WTC11 (cell line): Measurements from ENCODE around the gene ACTC1. TPM values are rescaled to one million over a fixed set of nuclear protein-coding genes. Genes with fewer than 3 reads are reported as not detected.

Experiments used
- ATAC-seq: fragments of 200-7000 bp; cut with Tn5 transposase; 2 replicates; pipeline ENCODE4 v1.10.0; 2021; ENCODE audit warnings: mild to moderate bottlenecking, moderate library complexity
- CTCF ChIA-PET: fragments of 300-600 bp; sonication (Branson Sonifier 250); formaldehyde crosslinking; loops from one replicate; lab custom pipeline; 2021; ENCODE audit warnings: antibody characterized with exemption; lab: Charles Lee
- POLR2A ChIA-PET: fragments of 350-600 bp; sonication (Branson Sonifier 250); formaldehyde crosslinking; loops from one replicate; lab custom pipeline; 2021; ENCODE audit warnings: antibody characterized with exemption; lab: Charles Lee
- DNase-seq: peaks from one replicate; pipeline ENCODE4 v3.0.0; 2021; ENCODE audit warnings: low spot score
- H3K27ac Mint-ChIP-seq: 2 replicates; pipeline ENCODE4 v1.8.0; 2021; ENCODE audit warnings: mixed read lengths
- H3K27me3 Mint-ChIP-seq: 2 replicates; pipeline ENCODE4 v1.8.0; 2021; ENCODE audit warnings: low read depth, mild to moderate bottlenecking, moderate library complexity, mixed read lengths
- H3K36me3 Mint-ChIP-seq: 2 replicates; pipeline ENCODE4 v1.8.0; 2021; ENCODE audit warnings: mixed read lengths
- H3K4me1 Mint-ChIP-seq: 2 replicates; pipeline ENCODE4 v1.8.0; 2022; ENCODE audit warnings: mixed read lengths
- H3K4me3 Mint-ChIP-seq: 2 replicates; pipeline ENCODE4 v1.8.0; 2021; ENCODE audit warnings: mild to moderate bottlenecking, moderate library complexity, mixed read lengths
- H3K9me3 Mint-ChIP-seq: 2 replicates; pipeline ENCODE4 v1.8.0; 2021; ENCODE audit warnings: mixed read lengths
- ATF3 ChIP-seq: sonication (generic); formaldehyde crosslinking; conservative IDR thresholded peaks from 2 replicates; pipeline ENCODE4 v1.8.1; 2022; ENCODE audit warnings: mild to moderate bottlenecking, missing genetic modification reagents
- CBFB ChIP-seq: sonication (generic); formaldehyde crosslinking; IDR thresholded peaks from 2 replicates; pipeline ENCODE4 v1.8.1; 2022; ENCODE audit warnings: mild to moderate bottlenecking, low read depth, missing genetic modification reagents
- CREB1 ChIP-seq: sonication (generic); formaldehyde crosslinking; IDR thresholded peaks from 2 replicates; pipeline ENCODE4 v1.8.0; 2023; ENCODE audit warnings: mild to moderate bottlenecking, missing genetic modification reagents
- FOXK1 ChIP-seq: sonication (generic); formaldehyde crosslinking; IDR thresholded peaks from 2 replicates; pipeline ENCODE4 v1.8.0; 2022; ENCODE audit warnings: mild to moderate bottlenecking, moderate library complexity, missing genetic modification reagents
- GRHL2 ChIP-seq: fragments of 250-450 bp; sonication (Bioruptor Pico); IDR thresholded peaks from 2 replicates; pipeline ENCODE4 v1.8.0; 2022; ENCODE audit warnings: mild to moderate bottlenecking, moderate library complexity; ENCODE audit not compliant: insufficient replicate concordance, severe bottlenecking
- HMGA2 ChIP-seq: fragments of 250-450 bp; sonication (Bioruptor Pico); IDR thresholded peaks from 2 replicates; pipeline ENCODE4 v1.4.0; 2021; ENCODE audit warnings: mild to moderate bottlenecking, moderate library complexity
- HMGXB4 ChIP-seq: sonication (generic); formaldehyde crosslinking; IDR thresholded peaks from 2 replicates; pipeline ENCODE4 v1.8.1; 2023; ENCODE audit warnings: mild to moderate bottlenecking, moderate library complexity, missing genetic modification reagents
- KAT7 ChIP-seq: sonication (generic); formaldehyde crosslinking; IDR thresholded peaks from 2 replicates; pipeline ENCODE4 v1.8.1; 2023; ENCODE audit warnings: missing genetic modification reagents, mild to moderate bottlenecking, borderline replicate concordance
- NR2C2 ChIP-seq: sonication (generic); formaldehyde crosslinking; IDR thresholded peaks from 2 replicates; pipeline ENCODE4 v1.8.0; 2022; ENCODE audit warnings: mild to moderate bottlenecking, missing genetic modification reagents
- OVOL2 ChIP-seq: fragments of 250-450 bp; sonication (Bioruptor Pico); IDR thresholded peaks from 2 replicates; pipeline ENCODE4 v1.9.0; 2021; ENCODE audit warnings: mild to moderate bottlenecking, borderline replicate concordance
- TCF7 ChIP-seq: sonication (generic); formaldehyde crosslinking; IDR thresholded peaks from 2 replicates; pipeline ENCODE4 v1.8.0; 2022; ENCODE audit warnings: mild to moderate bottlenecking, low read depth, missing genetic modification reagents, moderate library complexity
- USF2 ChIP-seq: sonication (generic); formaldehyde crosslinking; IDR thresholded peaks from 2 replicates; pipeline ENCODE4 v1.8.1; 2023; ENCODE audit warnings: mild to moderate bottlenecking, missing genetic modification reagents, moderate library complexity
- ZBTB43 ChIP-seq: sonication (generic); formaldehyde crosslinking; IDR thresholded peaks from 2 replicates; pipeline ENCODE4 v1.8.1; 2023; ENCODE audit warnings: mild to moderate bottlenecking, missing genetic modification reagents
- ZNF138 ChIP-seq: sonication (generic); formaldehyde crosslinking; conservative IDR thresholded peaks from 2 replicates; pipeline ENCODE4 v1.8.1; 2022; ENCODE audit warnings: mild to moderate bottlenecking, moderate library complexity, missing genetic modification reagents
- ZNF219 ChIP-seq: sonication (generic); formaldehyde crosslinking; IDR thresholded peaks from 2 replicates; pipeline ENCODE4 v1.8.0; 2023; ENCODE audit warnings: missing genetic modification reagents, mild to moderate bottlenecking, borderline replicate concordance
- ZNF512 ChIP-seq: sonication (generic); formaldehyde crosslinking; IDR thresholded peaks from 2 replicates; pipeline ENCODE4 v1.8.1; 2022; ENCODE audit warnings: missing genetic modification reagents, borderline replicate concordance
- ZNF532 ChIP-seq: fragments of 250-450 bp; sonication (Bioruptor Pico); IDR thresholded peaks from 2 replicates; pipeline ENCODE4 v1.9.0; 2021; ENCODE audit warnings: mild to moderate bottlenecking, borderline replicate concordance
- ZNF671 ChIP-seq: fragments of 250-450 bp; sonication (Bioruptor Pico); IDR thresholded peaks from 2 replicates; pipeline ENCODE4 v1.8.0; 2021; ENCODE audit warnings: mild to moderate bottlenecking
- ZSCAN18 ChIP-seq: fragments of 250-450 bp; sonication (Bioruptor Pico); IDR thresholded peaks from 2 replicates; pipeline ENCODE4 v2.1.2; 2022; ENCODE audit warnings: mild to moderate bottlenecking, moderate library complexity
- total RNA-seq: library from RNA; stranded (reverse); gene quantifications from 3 replicates; pipeline ENCODE4 v1.2.3, GENCODE V29; 2021

The ACTC1 gene
- total RNA-seq, 1 experiment from 2014 or later = 12.6 TPM

- TF ChIP-seq ZNF532 (CRISPR knock-in tag) = no peak
- TF ChIP-seq HMGA2 = no peak
- no peak for TF ChIP-seq KAT7
- no peak for TF ChIP-seq ZNF219 (CRISPR knock-in tag)
- no peak for TF ChIP-seq HMGXB4
Observed at GRCh38 chr15:34802371-34802770, 7.0 kb upstream of the ACTC1 start (continued).

- no peak overlapping the region for H3K4me3 Mint-ChIP-seq
- H3K27me3 Mint-ChIP-seq = peaks cover 28% of the 10 kb centered on the region
- no peak for DNase-seq
- TF ChIP-seq ZSCAN18 (CRISPR knock-in tag) (no peak), USF2 (no peak), ZNF671 (no peak)
- ATAC-seq = no peak; the same call in 1 of the 2 replicates
- H3K4me1 Mint-ChIP-seq = peaks cover 15% of the 10 kb centered on the region
- ChIA-PET CTCF (interaction anchor here (0.5 to 1.0 kb wide), 2 partner anchors 15 to 189 kb away, joined by 3 read pairs; no protein-coding TSS in a partner anchor), POLR2A (no interaction called here)
- H3K27ac Mint-ChIP-seq = no peak overlapping the region
- H3K36me3 Mint-ChIP-seq = no peaks in the 10 kb centered on the region
- no peaks in the 10 kb centered on the region for H3K9me3 Mint-ChIP-seq
Observed at GRCh38 chr15:34799149-34800101, 4.1 kb upstream of the ACTC1 start.

GRCh38 chr15:34796847-34797435 is 1.6 kb upstream of the ACTC1 start:
- ChIA-PET CTCF (interaction anchor here (0.6 to 0.9 kb wide), 1 partner anchor 89 kb away, joined by 3 read pairs; no protein-coding TSS in a partner anchor), POLR2A (no interaction called here)
- Mint-ChIP-seq H3K27ac (no peak overlapping the region), H3K36me3 (no peaks in the 10 kb centered on the region), H3K27me3 (peaks cover 39% of the 10 kb centered on the region), H3K4me1 (peaks cover 11% of the 10 kb centered on the region), H3K9me3 (no peaks in the 10 kb centered on the region), H3K4me3 (no peak overlapping the region)
- DNase-seq = no peak
- ATAC-seq = no peak
- TF ChIP-seq CBFB (CRISPR knock-in tag) (no peak), CREB1 (CRISPR knock-in tag) (no peak), NR2C2 (CRISPR knock-in tag) (no peak), ZNF512 (CRISPR knock-in tag) (no peak), TCF7 (CRISPR knock-in tag) (no peak), FOXK1 (CRISPR knock-in tag) (no peak), GRHL2 (no peak), ATF3 (CRISPR knock-in tag) (no peak), OVOL2 (CRISPR knock-in tag) (no peak), ZNF138 (CRISPR knock-in tag) (no peak), ZBTB43 (no peak)
